Upper lobe of left lung (tissue), 4 donors: Measurements from ENCODE around the gene EEF2K.

Experiments used
- POLR2AphosphoS5 ChIP-seq, 2 donors: sonication (generic); formaldehyde crosslinking; IDR thresholded peaks; one replicate each; pipeline ENCODE4 v1.5.1; 2017; ENCODE audit warnings: antibody characterized with exemption in 2 of 2
- TF ChIP-seq, protein P1 (sequence below), 6 experiments: fragments of 450-650 bp in 4 of 6; fragments of 200-600 bp in 2 of 6; sonication (generic) in 2 of 6; IDR thresholded peaks; one replicate each; pipeline ENCODE4 v1.5.1; 2016 to 2019; ENCODE audit warnings: antibody characterized with exemption in 6 of 6

- TF ChIP-seq POLR2AphosphoS5 (IDR thresholded peaks at IDR 0.05) = no peak
- TF ChIP-seq, protein P1, sequence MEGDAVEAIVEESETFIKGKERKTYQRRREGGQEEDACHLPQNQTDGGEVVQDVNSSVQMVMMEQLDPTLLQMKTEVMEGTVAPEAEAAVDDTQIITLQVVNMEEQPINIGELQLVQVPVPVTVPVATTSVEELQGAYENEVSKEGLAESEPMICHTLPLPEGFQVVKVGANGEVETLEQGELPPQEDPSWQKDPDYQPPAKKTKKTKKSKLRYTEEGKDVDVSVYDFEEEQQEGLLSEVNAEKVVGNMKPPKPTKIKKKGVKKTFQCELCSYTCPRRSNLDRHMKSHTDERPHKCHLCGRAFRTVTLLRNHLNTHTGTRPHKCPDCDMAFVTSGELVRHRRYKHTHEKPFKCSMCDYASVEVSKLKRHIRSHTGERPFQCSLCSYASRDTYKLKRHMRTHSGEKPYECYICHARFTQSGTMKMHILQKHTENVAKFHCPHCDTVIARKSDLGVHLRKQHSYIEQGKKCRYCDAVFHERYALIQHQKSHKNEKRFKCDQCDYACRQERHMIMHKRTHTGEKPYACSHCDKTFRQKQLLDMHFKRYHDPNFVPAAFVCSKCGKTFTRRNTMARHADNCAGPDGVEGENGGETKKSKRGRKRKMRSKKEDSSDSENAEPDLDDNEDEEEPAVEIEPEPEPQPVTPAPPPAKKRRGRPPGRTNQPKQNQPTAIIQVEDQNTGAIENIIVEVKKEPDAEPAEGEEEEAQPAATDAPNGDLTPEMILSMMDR (IDR thresholded peaks at IDR 0.05) = no peak
These were observed 58.7 kb downstream of the EEF2K start for GRCh38 chr16:22264786-22265185.
